Right atrium auricular region (tissue), 2 donors: ENCODE data around the gene USP10. TPM values are rescaled to one million over a fixed set of nuclear protein-coding genes. Genes with fewer than 3 reads are reported as not detected.

Experiments
- DNase-seq: peaks from one replicate; pipeline ENCODE4 v3.0.0-alpha.2; 2019; ENCODE audit warnings: low spot score
- H3K27ac ChIP-seq, 2 donors: fragments of 200-600 bp; sonication (generic); 1 replicate in 1 of 2; 2 replicates in 1 of 2; pipeline ENCODE4 v1.5.1; 2016 to 2019
- H3K27me3 ChIP-seq, 2 donors: fragments of 200-600 bp; sonication (generic); one replicate each; pipeline versions ENCODE4 v1.5.1 to v1.6.0; 2017 to 2019
- H3K36me3 ChIP-seq: fragments of 200-600 bp; sonication (generic); one replicate; pipeline ENCODE4 v1.5.1; 2016
- H3K4me1 ChIP-seq, 2 donors: fragments of 200-600 bp; sonication (generic); one replicate each; pipeline versions ENCODE4 v1.5.1 to v1.6.0; 2017 to 2019
- H3K4me3 ChIP-seq, 2 donors: fragments of 200-600 bp; sonication (generic); 1 replicate in 1 of 2; 2 replicates in 1 of 2; pipeline ENCODE4 v1.5.1; 2017 to 2019; ENCODE audit warnings: mild to moderate bottlenecking in 1 of 2, moderate library complexity in 1 of 2
- H3K9me3 ChIP-seq, 2 donors: fragments of 200-600 bp; sonication (generic); one replicate each; pipeline ENCODE4 v1.5.1; 2019
- CTCF ChIP-seq, 2 donors: fragments of 200-600 bp; sonication (generic); IDR thresholded peaks; one replicate each; pipeline ENCODE4 v1.5.1; 2019; ENCODE audit warnings: antibody characterized with exemption in 2 of 2
- total RNA-seq, 2 donors: library from RNA; depleted of rRNA; stranded (reverse); fragments of >200 nt; gene quantifications; one replicate each; pipeline ENCODE4 v1.1.0, GENCODE V29; 2016

Gene USP10
- total RNA-seq, 2 donors from 2014 or later = 44.9 to 52.3 TPM

- H3K4me3 ChIP-seq = no peak overlapping the region
- H3K36me3 ChIP-seq = peaks cover 3% of the 10 kb centered on the region
- H3K27ac ChIP-seq = no peak overlapping the region
- no peak for TF ChIP-seq CTCF (IDR thresholded peaks at IDR 0.05)
- no peaks in the 10 kb centered on the region for H3K27me3 ChIP-seq
- DNase-seq = no peak
- peaks cover 0 to 32% of the 10 kb centered on the region in 2 donors for H3K4me1 ChIP-seq
- no peaks in the 10 kb centered on the region for H3K9me3 ChIP-seq
Observed at GRCh38 chr16:84756830-84757229, 57.0 kb downstream of the USP10 start.

- H3K4me1 ChIP-seq = peaks cover 0 to 26% of the 10 kb centered on the region in 2 donors
- H3K36me3 ChIP-seq = peaks cover 16% of the 10 kb centered on the region
- no peaks in the 10 kb centered on the region for H3K9me3 ChIP-seq
- TF ChIP-seq CTCF (IDR thresholded peaks at IDR 0.05) = no peak
- DNase-seq = no peak
- H3K27ac ChIP-seq = no peak overlapping the region
- no peak overlapping the region for H3K4me3 ChIP-seq
- H3K27me3 ChIP-seq = no peaks in the 10 kb centered on the region
Observed at GRCh38 chr16:84758627-84759026, 58.8 kb downstream of the USP10 start.

GRCh38 chr16:84759061-84759460 lies 59.3 kb downstream of the USP10 start:
- peaks cover 0 to 22% of the 10 kb centered on the region in 2 donors for H3K4me1 ChIP-seq

GRCh38 chr16:84759906-84760305 lies 60.1 kb downstream of the USP10 start:
- Histone ChIP-seq H3K27ac (no peak overlapping the region), H3K4me1 (peaks cover 0 to 13% of the 10 kb centered on the region in 2 donors), H3K27me3 (no peaks in the 10 kb centered on the region), H3K4me3 (no peak overlapping the region), H3K36me3 (peaks cover 29% of the 10 kb centered on the region), H3K9me3 (no peaks in the 10 kb centered on the region)
- no peak for TF ChIP-seq CTCF (IDR thresholded peaks at IDR 0.05)
- no peak for DNase-seq

More at GRCh38 chr16:84759061-84759460, 59.3 kb downstream of the USP10 start:
- TF ChIP-seq CTCF (IDR thresholded peaks at IDR 0.05) = no peak
- Histone ChIP-seq H3K27me3 (no peaks in the 10 kb centered on the region), H3K4me3 (no peak overlapping the region), H3K27ac (no peak overlapping the region), H3K36me3 (peaks cover 21% of the 10 kb centered on the region), H3K9me3 (no peaks in the 10 kb centered on the region)
- no peak for DNase-seq

- H3K27me3 ChIP-seq = no peaks in the 10 kb centered on the region
- peaks cover 0 to 7% of the 10 kb centered on the region in 2 donors for H3K4me1 ChIP-seq
- TF ChIP-seq CTCF (IDR thresholded peaks at IDR 0.05) = no peak
- H3K4me3 ChIP-seq = no peak overlapping the region
- H3K36me3 ChIP-seq = peaks cover 47% of the 10 kb centered on the region
- H3K9me3 ChIP-seq = no peaks in the 10 kb centered on the region
- no peak overlapping the region for H3K27ac ChIP-seq
- no peak for DNase-seq
Observed at GRCh38 chr16:84761448-84762368, 61.9 kb downstream of the USP10 start.
